SK-N-SH (cell line): ENCODE data around the gene SMARCA1. TPM values are rescaled to one million over a fixed set of nuclear protein-coding genes. Genes with fewer than 3 reads are reported as not detected.

Experiments
- CTCF ChIA-PET: fragments of 300-600, 350-600 bp; formaldehyde crosslinking; extraction: SDS; loops from one replicate; lab custom pipeline; 2021; lab: Yijun Ruan, JAX
- POLR2A ChIA-PET: fragments of 350-600 bp; sonication (Branson Sonifier 250); formaldehyde crosslinking; extraction: SDS; loops from one replicate; lab custom pipeline; 2020; ENCODE audit warnings: antibody characterized with exemption, inconsistent platforms; lab: Yijun Ruan, JAX
- DNase-seq: peaks from one replicate; pipeline ENCODE4 v3.0.0; 2012
- H2AFZ ChIP-seq: fragments of 200-600 bp; sonication (generic); 2 replicates; pipeline ENCODE4 v1.8.1; 2016; ENCODE audit warnings: antibody characterized with exemption, mild to moderate bottlenecking, low read depth
- H3F3A ChIP-seq: fragments of 200-600 bp; sonication (generic); replicated peaks from 2 replicates; pipeline ENCODE3; 2016; ENCODE audit warnings: antibody characterized with exemption, mild to moderate bottlenecking; ENCODE audit not compliant: insufficient read depth
- H3K27ac ChIP-seq, 2 experiments: fragments of 200-500 bp in 1 of 2; fragments of 200-600 bp in 1 of 2; sonication (Bioruptor generic) in 1 of 2; sonication (generic), shearing (Covaris generic) in 1 of 2; 2 replicates each; pipeline versions ENCODE4 v1.5.1 to v1.6.1; 2014 to 2016; ENCODE audit warnings: low read depth in 2 of 2, inconsistent platforms in 1 of 2, low read length in 1 of 2, mild to moderate bottlenecking in 1 of 2, mixed read lengths in 1 of 2
- H3K27me3 ChIP-seq: fragments of 200-600 bp; sonication (generic), shearing (Covaris generic); 2 replicates; pipeline ENCODE4 v1.6.1; 2016; ENCODE audit warnings: mixed run types; ENCODE audit not compliant: insufficient read depth
- H3K36me3 ChIP-seq, 2 experiments: fragments of 200-500 bp in 1 of 2; fragments of 200-600 bp in 1 of 2; sonication (Bioruptor generic) in 1 of 2; sonication (generic) in 1 of 2; replicated peaks in 1 of 2; 2 replicates each; pipeline versions ENCODE3 to v1.5.1; 2014 to 2016; ENCODE audit warnings: low read length in 1 of 2, mild to moderate bottlenecking in 1 of 2; ENCODE audit not compliant: insufficient read depth in 2 of 2, control insufficient read depth in 1 of 2
- H3K4me1 ChIP-seq, 2 experiments: fragments of 200-500 bp in 1 of 2; fragments of 200-600 bp in 1 of 2; sonication (Bioruptor generic) in 1 of 2; sonication (generic), shearing (Covaris generic) in 1 of 2; 2 replicates each; pipeline versions ENCODE4 v1.5.1 to v1.6.1; 2014 to 2016; ENCODE audit warnings: low read depth in 1 of 2, low read length in 1 of 2, mixed run types in 1 of 2; ENCODE audit not compliant: insufficient read depth in 2 of 2, control insufficient read depth in 1 of 2
- H3K4me2 ChIP-seq: fragments of 200-600 bp; sonication (generic), shearing (Covaris generic); 2 replicates; pipeline ENCODE4 v1.6.1; 2017; ENCODE audit warnings: mixed run types
- H3K4me3 ChIP-seq, 2 experiments: fragments of 200-500 bp in 1 of 2; fragments of 200-600 bp in 1 of 2; sonication (Bioruptor generic) in 1 of 2; sonication (generic), shearing (Covaris generic) in 1 of 2; 2 replicates each; pipeline versions ENCODE4 v1.5.1 to v1.8.1; 2014 to 2016; ENCODE audit warnings: low read depth in 2 of 2, inconsistent platforms in 1 of 2, low read length in 1 of 2, mild to moderate bottlenecking in 1 of 2, mixed read lengths in 1 of 2, moderate library complexity in 1 of 2
- H3K79me2 ChIP-seq: fragments of 200-600 bp; sonication (generic); 2 replicates; pipeline ENCODE4 v1.8.1; 2017; ENCODE audit warnings: mild to moderate bottlenecking; ENCODE audit not compliant: insufficient read depth
- H3K9ac ChIP-seq: fragments of 200-600 bp; sonication (generic); 2 replicates; pipeline ENCODE4 v1.6.1; 2017; ENCODE audit warnings: mixed run types
- H3K9me2 ChIP-seq: fragments of 200-600 bp; sonication (generic); 2 replicates; pipeline ENCODE4 v1.6.1; 2017; ENCODE audit warnings: mixed run types
- H3K9me3 ChIP-seq: fragments of 200-600 bp; sonication (generic); 2 replicates; pipeline ENCODE4 v1.6.1; 2017; ENCODE audit warnings: mixed run types, mild to moderate bottlenecking, moderate library complexity
- H4K20me1 ChIP-seq: fragments of 200-600 bp; sonication (generic); 2 replicates; pipeline ENCODE4 v1.6.1; 2017; ENCODE audit warnings: mild to moderate bottlenecking, mixed run types; ENCODE audit not compliant: insufficient read depth
- FOXJ3 ChIP-seq: sonication (generic); formaldehyde crosslinking; IDR thresholded peaks from 2 replicates; pipeline ENCODE4 v1.5.1; 2020; ENCODE audit warnings: mild to moderate bottlenecking, missing genetic modification reagents
- GATA2 ChIP-seq: sonication (generic); formaldehyde crosslinking; IDR thresholded peaks from 2 replicates; pipeline ENCODE4 v1.5.0; 2020; ENCODE audit warnings: mild to moderate bottlenecking, missing genetic modification reagents
- JUND ChIP-seq: IDR thresholded peaks from 2 replicates; pipeline ENCODE4 v1.4.0; 2012
- TCF12 ChIP-seq: IDR thresholded peaks from 2 replicates; pipeline ENCODE4 v1.4.0; 2012
- WGBS: methylation state at CpG from one replicate; pipeline ENCODE4 v1.1.6; 2017; ENCODE audit warnings: low lambda C conversion rate; 5-methylcytosine and 5-hydroxymethylcytosine counted together
- polyA plus RNA-seq, 3 experiments: library from polyadenylated mRNA; depleted of rRNA; stranded (reverse); fragments of >200 nt; gene quantifications; 2 replicates each; pipeline ENCODE4 v1.2.3, GENCODE V29; 2012
- TF ChIP-seq, protein P1 (sequence below): IDR thresholded peaks from 2 replicates; pipeline ENCODE4 v1.4.0; 2012; ENCODE audit warnings: low read depth
- TF ChIP-seq, protein P2 (sequence below): fragments of 200-600 bp; sonication (generic); IDR thresholded peaks from 2 replicates; pipeline ENCODE4 v1.6.1; 2017; ENCODE audit warnings: antibody characterized with exemption, mild to moderate bottlenecking, moderate library complexity
- TF ChIP-seq, protein P3 (sequence below): IDR thresholded peaks from 2 replicates; pipeline ENCODE4 v1.4.0; 2012; ENCODE audit warnings: low read depth, borderline replicate concordance
- TF ChIP-seq, protein P4 (sequence below): IDR thresholded peaks from 2 replicates; pipeline ENCODE4 v1.4.0; 2012; ENCODE audit warnings: low read depth, borderline replicate concordance
- TF ChIP-seq, protein P5 (sequence below): IDR thresholded peaks from 2 replicates; pipeline ENCODE4; 2012
- TF ChIP-seq, protein P6 (sequence below): fragments of 150-350 bp; IDR thresholded peaks from 2 replicates; pipeline ENCODE4 v1.6.1; 2017; ENCODE audit warnings: antibody characterized with exemption, low read length, low read depth, borderline replicate concordance

Gene SMARCA1
- polyA plus RNA-seq, 1 of the 3 experiments (the other 2 are of a cell fraction): 17.1 TPM

DNA sequence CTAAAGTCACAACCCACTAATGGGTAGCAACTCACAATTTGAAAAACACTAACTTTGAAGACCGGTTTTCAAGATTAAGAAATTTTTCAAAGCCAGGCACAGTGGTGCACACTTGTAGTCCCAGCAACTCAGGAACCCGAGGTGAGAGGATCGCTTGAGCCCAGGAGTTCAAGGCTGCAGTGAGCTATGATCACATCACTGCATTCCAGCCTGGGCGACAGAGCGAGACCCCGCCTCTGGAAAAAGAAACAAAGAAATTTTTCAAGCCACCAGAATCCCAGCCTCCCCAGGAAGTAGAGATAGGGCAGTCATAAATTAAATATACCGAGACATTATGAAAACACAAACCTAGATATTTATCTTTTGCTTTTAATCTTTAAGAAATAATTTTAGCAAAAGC, 13.0 kb downstream of the SMARCA1 start:
- WGBS: 49% methylated on average over 7 of the region's 7 CpGs
- Histone ChIP-seq H3K27me3 (peaks cover 9% of the 10 kb centered on the region), H3K4me3 (no peak overlapping the region), H3K27ac (no peak overlapping the region), H3K9me2 (no peaks in the 10 kb centered on the region), H3K9me3 (no peaks in the 10 kb centered on the region), H3K9ac (no peak overlapping the region), H2AFZ (no peak overlapping the region), H3K79me2 (peaks cover 13% of the 10 kb centered on the region; the same call in 1 of the 2 replicates), H3F3A (peaks cover 8% of the 10 kb centered on the region), H3K36me3 (peaks cover 37 to 39% of the 10 kb centered on the region in 2 experiments), H4K20me1 (no peaks in the 10 kb centered on the region), H3K4me2 (no peak overlapping the region), H3K4me1 (no peaks in the 10 kb centered on the region)
- POLR2A ChIA-PET: no interaction called here
- CTCF ChIA-PET: no interaction called here
- no peak for TF ChIP-seq JUND
- TF ChIP-seq, protein P1, sequence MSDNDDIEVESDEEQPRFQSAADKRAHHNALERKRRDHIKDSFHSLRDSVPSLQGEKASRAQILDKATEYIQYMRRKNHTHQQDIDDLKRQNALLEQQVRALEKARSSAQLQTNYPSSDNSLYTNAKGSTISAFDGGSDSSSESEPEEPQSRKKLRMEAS: no peak
- TF ChIP-seq, protein P2, sequence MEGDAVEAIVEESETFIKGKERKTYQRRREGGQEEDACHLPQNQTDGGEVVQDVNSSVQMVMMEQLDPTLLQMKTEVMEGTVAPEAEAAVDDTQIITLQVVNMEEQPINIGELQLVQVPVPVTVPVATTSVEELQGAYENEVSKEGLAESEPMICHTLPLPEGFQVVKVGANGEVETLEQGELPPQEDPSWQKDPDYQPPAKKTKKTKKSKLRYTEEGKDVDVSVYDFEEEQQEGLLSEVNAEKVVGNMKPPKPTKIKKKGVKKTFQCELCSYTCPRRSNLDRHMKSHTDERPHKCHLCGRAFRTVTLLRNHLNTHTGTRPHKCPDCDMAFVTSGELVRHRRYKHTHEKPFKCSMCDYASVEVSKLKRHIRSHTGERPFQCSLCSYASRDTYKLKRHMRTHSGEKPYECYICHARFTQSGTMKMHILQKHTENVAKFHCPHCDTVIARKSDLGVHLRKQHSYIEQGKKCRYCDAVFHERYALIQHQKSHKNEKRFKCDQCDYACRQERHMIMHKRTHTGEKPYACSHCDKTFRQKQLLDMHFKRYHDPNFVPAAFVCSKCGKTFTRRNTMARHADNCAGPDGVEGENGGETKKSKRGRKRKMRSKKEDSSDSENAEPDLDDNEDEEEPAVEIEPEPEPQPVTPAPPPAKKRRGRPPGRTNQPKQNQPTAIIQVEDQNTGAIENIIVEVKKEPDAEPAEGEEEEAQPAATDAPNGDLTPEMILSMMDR: no peak
- TF ChIP-seq FOXJ3: no peak
- TF ChIP-seq, protein P3, sequence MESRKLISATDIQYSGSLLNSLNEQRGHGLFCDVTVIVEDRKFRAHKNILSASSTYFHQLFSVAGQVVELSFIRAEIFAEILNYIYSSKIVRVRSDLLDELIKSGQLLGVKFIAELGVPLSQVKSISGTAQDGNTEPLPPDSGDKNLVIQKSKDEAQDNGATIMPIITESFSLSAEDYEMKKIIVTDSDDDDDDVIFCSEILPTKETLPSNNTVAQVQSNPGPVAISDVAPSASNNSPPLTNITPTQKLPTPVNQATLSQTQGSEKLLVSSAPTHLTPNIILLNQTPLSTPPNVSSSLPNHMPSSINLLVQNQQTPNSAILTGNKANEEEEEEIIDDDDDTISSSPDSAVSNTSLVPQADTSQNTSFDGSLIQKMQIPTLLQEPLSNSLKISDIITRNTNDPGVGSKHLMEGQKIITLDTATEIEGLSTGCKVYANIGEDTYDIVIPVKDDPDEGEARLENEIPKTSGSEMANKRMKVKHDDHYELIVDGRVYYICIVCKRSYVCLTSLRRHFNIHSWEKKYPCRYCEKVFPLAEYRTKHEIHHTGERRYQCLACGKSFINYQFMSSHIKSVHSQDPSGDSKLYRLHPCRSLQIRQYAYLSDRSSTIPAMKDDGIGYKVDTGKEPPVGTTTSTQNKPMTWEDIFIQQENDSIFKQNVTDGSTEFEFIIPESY: no peak
- TF ChIP-seq, protein P4, sequence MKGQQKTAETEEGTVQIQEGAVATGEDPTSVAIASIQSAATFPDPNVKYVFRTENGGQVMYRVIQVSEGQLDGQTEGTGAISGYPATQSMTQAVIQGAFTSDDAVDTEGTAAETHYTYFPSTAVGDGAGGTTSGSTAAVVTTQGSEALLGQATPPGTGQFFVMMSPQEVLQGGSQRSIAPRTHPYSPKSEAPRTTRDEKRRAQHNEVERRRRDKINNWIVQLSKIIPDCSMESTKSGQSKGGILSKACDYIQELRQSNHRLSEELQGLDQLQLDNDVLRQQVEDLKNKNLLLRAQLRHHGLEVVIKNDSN: no peak
- TF ChIP-seq GATA2 (CRISPR knock-in tag): no peak
- TF ChIP-seq, protein P5, sequence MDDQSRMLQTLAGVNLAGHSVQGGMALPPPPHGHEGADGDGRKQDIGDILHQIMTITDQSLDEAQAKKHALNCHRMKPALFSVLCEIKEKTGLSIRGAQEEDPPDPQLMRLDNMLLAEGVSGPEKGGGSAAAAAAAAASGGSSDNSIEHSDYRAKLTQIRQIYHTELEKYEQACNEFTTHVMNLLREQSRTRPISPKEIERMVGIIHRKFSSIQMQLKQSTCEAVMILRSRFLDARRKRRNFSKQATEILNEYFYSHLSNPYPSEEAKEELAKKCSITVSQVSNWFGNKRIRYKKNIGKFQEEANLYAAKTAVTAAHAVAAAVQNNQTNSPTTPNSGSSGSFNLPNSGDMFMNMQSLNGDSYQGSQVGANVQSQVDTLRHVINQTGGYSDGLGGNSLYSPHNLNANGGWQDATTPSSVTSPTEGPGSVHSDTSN: no peak
- TF ChIP-seq, protein P6, sequence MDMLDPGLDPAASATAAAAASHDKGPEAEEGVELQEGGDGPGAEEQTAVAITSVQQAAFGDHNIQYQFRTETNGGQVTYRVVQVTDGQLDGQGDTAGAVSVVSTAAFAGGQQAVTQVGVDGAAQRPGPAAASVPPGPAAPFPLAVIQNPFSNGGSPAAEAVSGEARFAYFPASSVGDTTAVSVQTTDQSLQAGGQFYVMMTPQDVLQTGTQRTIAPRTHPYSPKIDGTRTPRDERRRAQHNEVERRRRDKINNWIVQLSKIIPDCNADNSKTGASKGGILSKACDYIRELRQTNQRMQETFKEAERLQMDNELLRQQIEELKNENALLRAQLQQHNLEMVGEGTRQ: no peak
- no peak for TF ChIP-seq TCF12
- no peak for DNase-seq
